Esophagus muscularis mucosa (tissue), 4 donors: ENCODE results near the gene MED13L. TPM values are rescaled to one million over a fixed set of nuclear protein-coding genes. Genes with fewer than 3 reads are reported as not detected.

Source experiments
- DNase-seq: peaks from one replicate; pipeline ENCODE4 v3.0.0-alpha.2; 2017; ENCODE audit errors: extremely low spot score
- H3K27ac ChIP-seq, 4 donors: fragments of 200-600 bp; sonication (generic); replicated peaks in 1 of 4; 1 replicate in 3 of 4; 2 replicates in 1 of 4; pipeline ENCODE4 v1.5.1; 2016 to 2019; ENCODE audit warnings: mild to moderate bottlenecking in 1 of 4
- H3K27me3 ChIP-seq, 4 donors: fragments of 200-600 bp; sonication (generic); one replicate each; pipeline versions ENCODE4 v1.5.1 to v1.6.0; 2016 to 2019
- H3K36me3 ChIP-seq, 4 donors: fragments of 200-600 bp; sonication (generic); one replicate each; pipeline ENCODE4 v1.5.1; 2016 to 2019
- H3K4me1 ChIP-seq, 4 donors: fragments of 200-600 bp; sonication (generic); one replicate each; pipeline ENCODE4 v1.5.1; 2016 to 2019
- H3K4me3 ChIP-seq, 4 donors: fragments of 200-600 bp; sonication (generic); 1 replicate in 2 of 4; 2 replicates in 2 of 4; pipeline ENCODE4 v1.5.1; 2016 to 2019; ENCODE audit warnings: mild to moderate bottlenecking in 4 of 4, moderate library complexity in 1 of 4
- H3K9me3 ChIP-seq, 4 donors: fragments of 200-600 bp; sonication (generic); 1 replicate in 3 of 4; 2 replicates in 1 of 4; pipeline ENCODE4 v1.5.1; 2016 to 2019
- CTCF ChIP-seq, 3 experiments: fragments of 200-600 bp in 2 of 3; fragments of 450-650 bp in 1 of 3; sonication (generic) in 2 of 3; IDR thresholded peaks; one replicate each; pipeline ENCODE4 v1.5.1; 2017 to 2019; ENCODE audit warnings: antibody characterized with exemption in 3 of 3, mild to moderate bottlenecking in 2 of 3, moderate library complexity in 1 of 3
- EP300 ChIP-seq: sonication (generic); formaldehyde crosslinking; IDR thresholded peaks from one replicate; pipeline ENCODE4 v1.6.1; 2017; ENCODE audit warnings: antibody characterized with exemption
- POLR2A ChIP-seq: fragments of 450-650 bp; IDR thresholded peaks from one replicate; pipeline ENCODE4 v1.6.1; 2017; ENCODE audit warnings: antibody characterized with exemption, moderate library complexity, mild to moderate bottlenecking, low read depth
- POLR2AphosphoS5 ChIP-seq, 2 donors: sonication (generic); formaldehyde crosslinking; IDR thresholded peaks; one replicate each; pipeline ENCODE4 v1.6.1; 2017; ENCODE audit warnings: antibody characterized with exemption in 2 of 2
- WGBS: methylation state at CpG from one replicate; pipeline ENCODE4 v1.1.5; 2018; 5-methylcytosine and 5-hydroxymethylcytosine counted together
- intact Hi-C: fragments of 100-400 bp; cut with DNase I; formaldehyde crosslinking; loops from one replicate; pipeline ENCODE4 v1.15.1; 2023
- total RNA-seq, 4 donors: library from RNA; depleted of rRNA; stranded (reverse); fragments of >200 nt; gene quantifications; one replicate each; pipeline versions ENCODE4 v1.1.0 to v1.2.1, GENCODE V29; 2016

The MED13L gene
- total RNA-seq, 4 donors from 2014 or later = 141 to 350 (median 175) TPM

- WGBS = 43% methylated on average over 5 of the region's 5 CpGs
- Histone ChIP-seq H3K27me3 (no peaks in the 10 kb centered on the region), H3K4me3 (peak overlapping the region; percentile 70 to 97 (median 76)), H3K36me3 (no peaks in the 10 kb centered on the region), H3K27ac (no peak overlapping the region), H3K9me3 (no peaks in the 10 kb centered on the region), H3K4me1 (peaks cover 32 to 58% (median 52%) of the 10 kb centered on the region in 4 donors)
- TF ChIP-seq POLR2AphosphoS5 (IDR thresholded peaks at IDR 0.05) = no peak
- no peak for TF ChIP-seq CTCF (IDR thresholded peaks at IDR 0.05)
- no peak for TF ChIP-seq EP300
- no peak for TF ChIP-seq POLR2A
- no peak for DNase-seq
- intact Hi-C loops = loop anchor here (5.0 kb wide), 2 partner anchors 253 to 277 kb away; no protein-coding TSS in a partner anchor
These were observed 2.7 kb downstream of the MED13L start for GRCh38 chr12:116274551-116275375.

GRCh38 chr12:116273813-116274550, 3.5 kb downstream of the MED13L start:
- TF ChIP-seq POLR2AphosphoS5 (IDR thresholded peaks at IDR 0.05) (no peak), CTCF (IDR thresholded peaks at IDR 0.05) (no peak), EP300 (no peak)
- intact Hi-C loops = loop anchor here (5.0 kb wide), 1 partner anchor 277 kb away; no protein-coding TSS in a partner anchor
- Histone ChIP-seq H3K9me3 (no peaks in the 10 kb centered on the region), H3K27me3 (no peaks in the 10 kb centered on the region), H3K27ac (no peak overlapping the region), H3K4me1 (peaks cover 32 to 60% (median 59%) of the 10 kb centered on the region in 4 donors), H3K36me3 (no peaks in the 10 kb centered on the region), H3K4me3 (peak overlapping the region in 3 of 4 donors; percentile 70 to 81 (median 71))
- WGBS = 54% methylated on average over 4 of the region's 4 CpGs
- DNase-seq = no peak

DNA sequence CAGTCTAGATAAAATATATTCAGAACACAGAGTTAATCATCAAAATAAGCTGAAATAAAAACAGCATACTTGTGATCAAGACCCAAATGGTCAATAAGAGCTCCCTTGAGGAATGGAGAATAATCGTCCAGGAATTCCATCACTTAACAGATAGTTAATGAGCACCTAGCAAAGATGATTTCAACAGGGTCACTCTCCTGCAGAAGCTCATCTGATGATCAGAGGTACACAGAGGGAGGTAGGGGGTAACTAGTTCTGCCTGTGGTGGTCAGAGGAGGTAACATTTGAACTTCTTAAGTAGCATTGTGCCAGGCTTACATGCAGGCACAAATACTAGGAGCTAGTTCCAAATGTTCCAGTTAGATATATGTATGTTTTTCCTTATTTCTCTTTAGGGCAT, 9.5 kb downstream of the MED13L start:
- 44% methylated on average over 1 of the region's 1 CpG for WGBS
- Histone ChIP-seq H3K27me3 (no peaks in the 10 kb centered on the region), H3K4me3 (no peak overlapping the region), H3K27ac (no peak overlapping the region), H3K9me3 (no peaks in the 10 kb centered on the region), H3K36me3 (no peaks in the 10 kb centered on the region), H3K4me1 (peaks cover 52 to 89% (median 76%) of the 10 kb centered on the region in 4 donors)
- DNase-seq = no peak
- intact Hi-C loops = no loop called here
- TF ChIP-seq POLR2A = no peak
- no peak for TF ChIP-seq EP300
- no peak for TF ChIP-seq CTCF (IDR thresholded peaks at IDR 0.05)
- TF ChIP-seq POLR2AphosphoS5 (IDR thresholded peaks at IDR 0.05) = no peak

DNA sequence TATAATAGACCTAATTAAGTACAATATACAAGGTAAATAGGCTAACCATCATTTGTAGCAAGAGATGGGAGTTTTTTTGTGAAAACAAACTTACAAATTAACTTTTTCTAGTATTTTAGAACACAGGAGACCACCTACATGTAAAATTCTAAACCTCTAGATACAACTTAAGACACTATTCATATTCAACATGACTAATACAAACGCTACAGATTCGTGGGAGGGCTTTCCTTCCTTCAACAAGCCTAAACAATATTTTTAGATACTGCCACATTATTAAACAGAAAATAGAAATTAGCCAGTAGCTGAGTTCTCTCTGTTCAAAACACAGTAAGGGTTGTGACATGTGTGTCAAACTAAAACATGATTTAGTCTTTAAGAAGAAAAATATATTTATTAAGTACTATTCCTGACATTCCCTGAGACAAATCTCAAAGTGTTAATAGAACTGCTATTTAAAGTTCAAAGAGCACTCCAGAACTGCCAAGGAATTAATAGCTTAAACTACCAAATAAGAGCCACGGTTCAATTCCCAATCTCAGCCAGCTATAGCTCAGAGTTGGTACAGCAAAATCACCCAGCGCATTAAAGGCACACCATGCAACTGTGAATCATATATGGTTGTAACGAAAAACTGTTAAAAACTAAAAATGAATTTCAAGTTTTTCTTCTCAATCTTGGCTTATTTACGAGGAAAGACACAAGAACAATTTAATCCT, 10.7 kb downstream of the MED13L start:
- Histone ChIP-seq H3K36me3 (no peaks in the 10 kb centered on the region), H3K4me1 (peaks cover 57 to 91% (median 78%) of the 10 kb centered on the region in 4 donors), H3K4me3 (no peak overlapping the region), H3K27ac (peak overlapping the region in 1 of 4 donors; percentile 22), H3K27me3 (no peaks in the 10 kb centered on the region), H3K9me3 (no peaks in the 10 kb centered on the region)
- WGBS = 43% methylated on average over 6 of the region's 6 CpGs
- intact Hi-C loops = no loop called here
- DNase-seq = no peak
- no peak for TF ChIP-seq CTCF (IDR thresholded peaks at IDR 0.05)
- no peak for TF ChIP-seq POLR2AphosphoS5 (IDR thresholded peaks at IDR 0.05)
- no peak for TF ChIP-seq POLR2A
- no peak for TF ChIP-seq EP300
